Measurements from ENCODE around the gene RFX4.

- TF ChIP-seq, protein P1, sequence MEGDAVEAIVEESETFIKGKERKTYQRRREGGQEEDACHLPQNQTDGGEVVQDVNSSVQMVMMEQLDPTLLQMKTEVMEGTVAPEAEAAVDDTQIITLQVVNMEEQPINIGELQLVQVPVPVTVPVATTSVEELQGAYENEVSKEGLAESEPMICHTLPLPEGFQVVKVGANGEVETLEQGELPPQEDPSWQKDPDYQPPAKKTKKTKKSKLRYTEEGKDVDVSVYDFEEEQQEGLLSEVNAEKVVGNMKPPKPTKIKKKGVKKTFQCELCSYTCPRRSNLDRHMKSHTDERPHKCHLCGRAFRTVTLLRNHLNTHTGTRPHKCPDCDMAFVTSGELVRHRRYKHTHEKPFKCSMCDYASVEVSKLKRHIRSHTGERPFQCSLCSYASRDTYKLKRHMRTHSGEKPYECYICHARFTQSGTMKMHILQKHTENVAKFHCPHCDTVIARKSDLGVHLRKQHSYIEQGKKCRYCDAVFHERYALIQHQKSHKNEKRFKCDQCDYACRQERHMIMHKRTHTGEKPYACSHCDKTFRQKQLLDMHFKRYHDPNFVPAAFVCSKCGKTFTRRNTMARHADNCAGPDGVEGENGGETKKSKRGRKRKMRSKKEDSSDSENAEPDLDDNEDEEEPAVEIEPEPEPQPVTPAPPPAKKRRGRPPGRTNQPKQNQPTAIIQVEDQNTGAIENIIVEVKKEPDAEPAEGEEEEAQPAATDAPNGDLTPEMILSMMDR (conservative IDR thresholded peaks at IDR 0.05 in 1 of 2, IDR thresholded peaks at IDR 0.05 in 1 of 2; ENCODE audit: low read depth in 1 of 2, low read length in 2 of 2) = no peak
- TF ChIP-seq EZH2 (IDR thresholded peaks at IDR 0.05; ENCODE audit: low read length, missing control alignments) = no peak
Measured at GRCh38 chr12:106801167-106801708, 218.4 kb downstream of the RFX4 start.
